Peyer's patch (tissue), 4 donors: Measurements from ENCODE around the gene VPS35L. TPM values are rescaled to one million over a fixed set of nuclear protein-coding genes. Genes with fewer than 3 reads are reported as not detected.
A peak's percentile ranks its signal among the peaks of the same experiment; 100 is the strongest.

Source experiments
- DNase-seq, 3 donors: peaks; one replicate each; pipeline ENCODE4 v3.0.0-alpha.2; 2017 to 2019
- H3K27ac ChIP-seq, 4 donors: fragments of 200-600 bp; sonication (generic); one replicate each; pipeline ENCODE4 v1.5.1; 2016 to 2019
- H3K27me3 ChIP-seq, 2 donors: fragments of 200-600 bp; sonication (generic); one replicate each; pipeline ENCODE4 v1.5.1; 2019
- H3K36me3 ChIP-seq, 3 donors: fragments of 200-600 bp; sonication (generic); one replicate each; pipeline ENCODE4 v1.5.1; 2016 to 2019
- H3K4me1 ChIP-seq, 4 donors: fragments of 200-600 bp; sonication (generic); one replicate each; pipeline ENCODE4 v1.5.1; 2016 to 2019
- H3K4me3 ChIP-seq, 4 donors: fragments of 200-600 bp; sonication (generic); 1 replicate in 3 of 4; 2 replicates in 1 of 4; pipeline ENCODE4 v1.5.1; 2016 to 2019; ENCODE audit warnings: mild to moderate bottlenecking in 1 of 4
- H3K9me3 ChIP-seq, 4 donors: fragments of 200-600 bp; sonication (generic); one replicate each; pipeline ENCODE4 v1.5.1; 2016 to 2019; ENCODE audit warnings: mild to moderate bottlenecking in 1 of 4
- POLR2A ChIP-seq, 2 donors: fragments of 450-650 bp; IDR thresholded peaks; one replicate each; pipeline ENCODE4 v1.5.1; 2017; ENCODE audit warnings: antibody characterized with exemption in 2 of 2, mild to moderate bottlenecking in 2 of 2, moderate library complexity in 2 of 2
- total RNA-seq, 4 donors: library from RNA; depleted of rRNA; stranded (reverse); fragments of >200 nt; gene quantifications; one replicate each; pipeline ENCODE4 v1.1.0, GENCODE V29; 2016
- TF ChIP-seq, protein P1 (sequence below), 6 experiments: fragments of 450-650 bp in 4 of 6; fragments of 200-600 bp in 2 of 6; sonication (generic) in 1 of 6; IDR thresholded peaks; one replicate each; pipeline ENCODE4 v1.5.1; 2017 to 2019; ENCODE audit warnings: antibody characterized with exemption in 6 of 6, mild to moderate bottlenecking in 3 of 6, moderate library complexity in 1 of 6

Gene VPS35L
- total RNA-seq, 4 donors from 2014 or later: 35.2 to 71.8 (median 45.2) TPM

DNA sequence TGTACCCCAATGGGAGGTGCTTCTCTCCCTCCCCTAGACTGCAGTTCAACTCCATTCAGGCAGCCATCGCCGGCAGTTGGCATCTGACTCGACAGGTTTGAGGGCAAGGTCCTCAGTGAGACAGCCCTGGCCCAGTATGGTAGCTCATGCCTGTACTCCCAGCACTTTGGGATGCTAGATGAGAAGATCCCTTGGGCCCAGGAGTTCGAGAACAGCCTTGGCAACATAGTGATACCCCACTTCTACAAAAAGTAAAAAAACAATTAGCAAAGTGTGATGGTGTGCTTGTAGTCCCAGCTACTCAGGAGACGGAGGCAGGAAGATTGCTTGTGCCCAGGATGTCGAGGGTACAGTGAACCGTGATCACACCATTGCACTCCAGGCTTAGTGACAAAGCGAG, 12.1 kb downstream of the VPS35L start:
- no peak overlapping the region for H3K27ac ChIP-seq
- no peaks in the 10 kb centered on the region for H3K27me3 ChIP-seq
- H3K4me3 ChIP-seq: no peak overlapping the region
- no peak for TF ChIP-seq POLR2A (IDR thresholded peaks at IDR 0.05)
- TF ChIP-seq, protein P1, sequence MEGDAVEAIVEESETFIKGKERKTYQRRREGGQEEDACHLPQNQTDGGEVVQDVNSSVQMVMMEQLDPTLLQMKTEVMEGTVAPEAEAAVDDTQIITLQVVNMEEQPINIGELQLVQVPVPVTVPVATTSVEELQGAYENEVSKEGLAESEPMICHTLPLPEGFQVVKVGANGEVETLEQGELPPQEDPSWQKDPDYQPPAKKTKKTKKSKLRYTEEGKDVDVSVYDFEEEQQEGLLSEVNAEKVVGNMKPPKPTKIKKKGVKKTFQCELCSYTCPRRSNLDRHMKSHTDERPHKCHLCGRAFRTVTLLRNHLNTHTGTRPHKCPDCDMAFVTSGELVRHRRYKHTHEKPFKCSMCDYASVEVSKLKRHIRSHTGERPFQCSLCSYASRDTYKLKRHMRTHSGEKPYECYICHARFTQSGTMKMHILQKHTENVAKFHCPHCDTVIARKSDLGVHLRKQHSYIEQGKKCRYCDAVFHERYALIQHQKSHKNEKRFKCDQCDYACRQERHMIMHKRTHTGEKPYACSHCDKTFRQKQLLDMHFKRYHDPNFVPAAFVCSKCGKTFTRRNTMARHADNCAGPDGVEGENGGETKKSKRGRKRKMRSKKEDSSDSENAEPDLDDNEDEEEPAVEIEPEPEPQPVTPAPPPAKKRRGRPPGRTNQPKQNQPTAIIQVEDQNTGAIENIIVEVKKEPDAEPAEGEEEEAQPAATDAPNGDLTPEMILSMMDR (IDR thresholded peaks at IDR 0.05): no peak
- peaks cover 0 to 64% (median 0%) of the 10 kb centered on the region in 3 donors for H3K36me3 ChIP-seq
- H3K9me3 ChIP-seq: peaks cover 0 to 3% (median 0%) of the 10 kb centered on the region in 4 donors
- no peaks in the 10 kb centered on the region for H3K4me1 ChIP-seq
- DNase-seq: no peak

GRCh38 chr16:19573997-19574396, 18.5 kb downstream of the VPS35L start:
- no peaks in the 10 kb centered on the region for H3K27me3 ChIP-seq
- H3K36me3 ChIP-seq: peaks cover 0 to 90% (median 0%) of the 10 kb centered on the region in 3 donors
- H3K9me3 ChIP-seq: no peaks in the 10 kb centered on the region
- no peak overlapping the region for H3K4me3 ChIP-seq
- no peak for DNase-seq
- H3K27ac ChIP-seq: no peak overlapping the region
- no peaks in the 10 kb centered on the region for H3K4me1 ChIP-seq
- TF ChIP-seq, protein P1 (IDR thresholded peaks at IDR 0.05): no peak
- TF ChIP-seq POLR2A (IDR thresholded peaks at IDR 0.05): no peak

- TF ChIP-seq, protein P1 (IDR thresholded peaks at IDR 0.05): no peak
- no peak for TF ChIP-seq POLR2A (IDR thresholded peaks at IDR 0.05)
- Histone ChIP-seq H3K27me3 (no peaks in the 10 kb centered on the region), H3K36me3 (peaks cover 0 to 90% (median 0%) of the 10 kb centered on the region in 3 donors), H3K9me3 (no peaks in the 10 kb centered on the region), H3K27ac (no peak overlapping the region), H3K4me3 (no peak overlapping the region), H3K4me1 (no peaks in the 10 kb centered on the region)
- DNase-seq: no peak
Observed at GRCh38 chr16:19574615-19575014, 19.1 kb downstream of the VPS35L start.

DNA sequence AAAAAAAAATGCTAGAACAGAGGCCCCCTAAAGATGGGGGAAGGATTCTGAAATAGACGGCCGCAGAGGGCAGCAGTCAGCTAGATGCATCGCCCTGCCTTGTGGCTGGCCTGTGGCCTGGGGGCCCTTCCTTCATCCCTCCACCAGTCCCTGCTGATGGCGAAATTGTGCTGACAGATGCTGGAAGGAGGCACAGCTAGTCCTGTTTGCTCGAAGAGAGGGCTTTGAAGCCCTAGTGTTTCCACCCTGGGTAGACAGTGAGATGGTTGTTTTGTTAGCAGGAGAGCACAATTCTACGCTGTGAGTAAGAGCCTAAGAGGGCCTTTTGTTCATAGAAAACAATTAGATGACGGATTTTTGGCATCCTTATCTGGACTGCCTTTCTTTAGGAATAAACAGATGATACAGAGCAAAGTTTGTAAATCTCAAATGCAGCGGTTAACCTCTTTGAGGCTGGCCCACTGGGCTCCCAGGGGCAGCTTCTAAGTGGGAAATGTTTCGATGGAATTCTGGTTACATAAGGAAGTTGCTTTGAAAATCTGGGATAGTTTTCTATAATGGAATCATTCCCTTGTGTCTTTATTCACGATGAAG, 23.0 kb downstream of the VPS35L start:
- peak overlapping the region in 3 of 4 donors; percentile 41 to 57 (median 42) for H3K27ac ChIP-seq
- DNase-seq: peak in 1 of 3 donors; percentile 52
- H3K27me3 ChIP-seq: no peaks in the 10 kb centered on the region
- no peak for TF ChIP-seq POLR2A (IDR thresholded peaks at IDR 0.05)
- TF ChIP-seq, protein P1 (IDR thresholded peaks at IDR 0.05): no peak
- no peaks in the 10 kb centered on the region for H3K9me3 ChIP-seq
- peaks cover 0 to 91% (median 0%) of the 10 kb centered on the region in 3 donors for H3K36me3 ChIP-seq
- H3K4me1 ChIP-seq: no peaks in the 10 kb centered on the region
- no peak overlapping the region for H3K4me3 ChIP-seq

DNA sequence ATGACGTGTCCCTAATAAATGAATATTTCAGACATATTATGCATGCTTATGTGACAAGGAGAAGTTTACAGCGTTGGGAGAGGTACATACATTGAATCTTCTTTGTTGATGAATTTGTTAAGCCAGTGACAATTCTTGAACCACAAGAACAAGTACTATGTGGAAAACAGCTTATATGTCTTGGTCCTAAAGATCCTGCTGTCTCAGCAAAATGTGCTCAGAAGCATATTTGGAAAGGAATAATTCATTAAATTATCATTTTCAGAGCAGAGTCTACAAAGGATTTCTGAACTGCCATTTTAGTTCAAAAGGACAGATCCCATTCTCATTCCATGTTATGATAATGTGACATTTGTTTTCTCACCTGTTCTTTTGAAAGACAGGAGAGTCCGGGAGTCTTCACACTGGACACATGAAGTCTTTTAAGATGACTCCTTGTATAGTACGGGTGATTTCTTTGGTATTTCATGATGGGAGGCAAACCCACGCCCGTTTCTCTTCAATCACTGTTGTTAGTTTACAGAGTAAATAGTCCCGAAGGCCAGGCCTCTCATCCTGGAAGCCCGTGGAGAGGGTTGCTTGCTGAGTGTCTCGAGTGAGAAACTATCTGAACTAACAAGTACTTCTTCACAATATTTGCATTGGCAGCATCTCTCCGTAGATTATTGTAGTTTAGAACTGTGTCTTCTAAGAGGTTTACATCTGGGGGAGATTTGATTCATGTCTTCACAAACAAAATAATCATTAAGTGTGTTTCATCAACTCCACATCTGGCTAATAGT, 26.7 kb downstream of the VPS35L start:
- Histone ChIP-seq H3K27me3 (no peaks in the 10 kb centered on the region), H3K27ac (no peak overlapping the region), H3K4me1 (no peaks in the 10 kb centered on the region), H3K36me3 (peaks cover 0 to 72% (median 0%) of the 10 kb centered on the region in 3 donors), H3K4me3 (no peak overlapping the region), H3K9me3 (no peaks in the 10 kb centered on the region)
- no peak for DNase-seq
- TF ChIP-seq, protein P1 (IDR thresholded peaks at IDR 0.05): no peak
- TF ChIP-seq POLR2A (IDR thresholded peaks at IDR 0.05): no peak
